ENCODE measurements around the gene CBR3.
"Not testable (repeated sequence)": the region's sequence is repeated elsewhere in the genome, so short reads cannot be mapped to it uniquely, and the experiment has no call there.

CBR3 gene

GRCh38 chr21:36126621-36127110 lies 8.2 kb upstream of the CBR3 start:
- in situ Hi-C loops (cut with MboI; ENCODE audit: low sequenced_read_pairs, unreplicated experiment), result no loop called here
- no peak for DNase-seq (ENCODE audit: low spot score)
- TF ChIP-seq CTCF (IDR thresholded peaks at IDR 0.05; ENCODE audit: borderline replicate concordance, control extremely low read depth, extremely low read depth, insufficient read depth, missing control alignments), result no peak

- in situ Hi-C loops (cut with MboI; ENCODE audit: low sequenced_read_pairs, unreplicated experiment), result no loop called here
- TF ChIP-seq CTCF (IDR thresholded peaks at IDR 0.05; ENCODE audit: borderline replicate concordance, control extremely low read depth, extremely low read depth, insufficient read depth, missing control alignments), result no peak
- DNase-seq (ENCODE audit: low spot score), result no peak
Observed at GRCh38 chr21:36127250-36127904, 7.5 kb upstream of the CBR3 start.

- DNase-seq (ENCODE audit: low spot score), result no peak
- in situ Hi-C loops (cut with MboI; ENCODE audit: low sequenced_read_pairs, unreplicated experiment), result no loop called here
Observed at GRCh38 chr21:36127977-36128376, 6.9 kb upstream of the CBR3 start.

GRCh38 chr21:36129219-36129618 lies 5.7 kb upstream of the CBR3 start:
- no peak for TF ChIP-seq CTCF (IDR thresholded peaks at IDR 0.05; ENCODE audit: borderline replicate concordance, control extremely low read depth, extremely low read depth, insufficient read depth, missing control alignments)
- in situ Hi-C loops (cut with MboI; ENCODE audit: low sequenced_read_pairs, unreplicated experiment), result no loop called here
- no peak for DNase-seq (ENCODE audit: low spot score)

More at GRCh38 chr21:36127977-36128376, 6.9 kb upstream of the CBR3 start:
- TF ChIP-seq CTCF (IDR thresholded peaks at IDR 0.05; ENCODE audit: borderline replicate concordance, control extremely low read depth, extremely low read depth, insufficient read depth, missing control alignments), result no peak

GRCh38 chr21:36130414-36130762 lies 4.5 kb upstream of the CBR3 start:
- DNase-seq (ENCODE audit: low spot score); in situ Hi-C loops (cut with MboI; ENCODE audit: low sequenced_read_pairs, unreplicated experiment): not testable (repeated sequence)

GRCh38 chr21:36130839-36131238 lies 4.0 kb upstream of the CBR3 start:
- in situ Hi-C loops (cut with MboI; ENCODE audit: low sequenced_read_pairs, unreplicated experiment); DNase-seq (ENCODE audit: low spot score): not testable (repeated sequence)

- in situ Hi-C loops (cut with MboI; ENCODE audit: low sequenced_read_pairs, unreplicated experiment), result no loop called here
- no peak for DNase-seq (ENCODE audit: low spot score)
- no peak for TF ChIP-seq CTCF (IDR thresholded peaks at IDR 0.05; ENCODE audit: borderline replicate concordance, control extremely low read depth, extremely low read depth, insufficient read depth, missing control alignments)
Observed at GRCh38 chr21:36132696-36133095, 2.2 kb upstream of the CBR3 start.
